HG03442 (cell line): ENCODE results near the gene TMEM87B.
"Not testable (repeated sequence)": the region's sequence is repeated elsewhere in the genome, so short reads cannot be mapped to it uniquely, and the experiment has no call there.

Experiments used
- ATAC-seq: cut with Tn5 transposase; IDR thresholded peaks from one replicate; pipeline ENCODE4 v1.9.1; 2021; ENCODE audit warnings: mild to moderate bottlenecking, moderate library complexity; ENCODE audit not compliant: unreplicated experiment

TMEM87B gene

DNA sequence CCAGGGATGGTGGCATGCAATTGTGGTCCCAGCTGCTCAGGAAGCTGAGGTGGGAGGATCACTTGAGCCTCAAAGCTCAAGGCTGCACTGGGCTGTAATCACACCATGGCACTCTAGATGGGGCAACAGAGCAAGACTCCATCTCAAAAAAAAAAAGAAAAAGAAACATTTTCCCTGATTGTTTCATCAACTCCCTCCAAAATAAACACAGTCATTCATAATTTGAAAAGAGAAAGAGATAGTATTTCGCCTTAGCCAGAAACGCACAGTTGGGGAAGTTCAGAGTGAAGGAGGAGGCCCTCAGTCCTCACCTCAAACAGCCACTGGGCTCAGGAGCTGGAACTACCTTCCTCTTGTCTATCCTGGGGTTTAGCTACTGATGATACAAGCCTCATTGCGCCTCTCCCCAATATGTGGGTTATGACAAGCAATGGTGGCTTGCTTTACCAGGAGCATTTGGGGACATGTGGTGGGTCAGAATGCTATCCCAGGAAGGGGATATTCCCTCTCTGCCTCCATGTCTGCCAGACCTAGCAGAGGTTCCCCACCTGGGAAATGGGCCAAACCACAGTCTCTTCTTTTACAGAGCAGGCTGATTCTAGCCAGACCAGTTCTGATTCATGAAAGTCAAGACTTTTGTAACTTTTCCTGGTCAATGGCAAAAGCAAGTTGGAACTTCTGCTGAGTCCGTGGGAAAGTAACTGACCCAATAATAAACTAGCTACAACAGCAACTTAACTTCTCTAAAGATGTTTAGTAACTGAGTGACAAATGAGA is 22.2 kb upstream of the TMEM87B start:
- no peak for ATAC-seq

DNA sequence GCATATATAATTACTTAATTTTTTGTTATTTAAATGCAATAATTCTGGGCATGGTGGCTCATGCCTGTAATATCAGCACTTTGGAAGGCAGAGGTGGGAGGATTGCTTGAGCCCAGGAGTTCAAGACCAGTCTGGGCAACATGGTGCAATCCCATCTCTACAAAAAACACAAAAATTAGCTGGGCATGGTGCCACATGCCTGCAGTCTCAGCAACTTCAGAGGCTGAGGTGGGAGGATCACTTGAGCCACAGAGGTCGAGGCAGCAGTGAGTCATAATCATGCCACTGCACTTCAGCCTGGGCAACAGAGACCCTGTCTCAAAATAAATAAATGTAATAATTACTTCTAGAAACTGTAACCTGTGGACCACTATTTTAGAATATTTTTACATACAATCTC is 21.5 kb upstream of the TMEM87B start:
- ATAC-seq = no peak

DNA sequence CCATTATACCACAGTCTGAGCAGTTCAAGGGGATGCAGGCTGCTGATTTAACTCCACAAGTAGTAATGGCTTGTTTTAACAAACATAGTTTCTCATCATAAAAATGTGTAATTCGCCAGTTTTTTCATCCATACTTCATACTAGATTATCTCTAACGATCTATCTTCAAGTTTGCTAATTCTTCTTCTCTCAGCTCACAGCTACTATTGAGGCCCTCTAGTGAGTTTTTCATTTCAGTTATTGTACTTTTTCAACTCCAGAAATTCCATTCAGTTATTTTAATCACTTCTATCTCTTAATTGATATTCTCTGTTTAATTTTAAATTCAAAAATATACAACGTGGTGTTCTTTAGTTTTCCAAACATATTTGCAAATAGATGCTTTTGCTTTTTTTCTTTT is 20.1 kb upstream of the TMEM87B start:
- no peak for ATAC-seq

DNA sequence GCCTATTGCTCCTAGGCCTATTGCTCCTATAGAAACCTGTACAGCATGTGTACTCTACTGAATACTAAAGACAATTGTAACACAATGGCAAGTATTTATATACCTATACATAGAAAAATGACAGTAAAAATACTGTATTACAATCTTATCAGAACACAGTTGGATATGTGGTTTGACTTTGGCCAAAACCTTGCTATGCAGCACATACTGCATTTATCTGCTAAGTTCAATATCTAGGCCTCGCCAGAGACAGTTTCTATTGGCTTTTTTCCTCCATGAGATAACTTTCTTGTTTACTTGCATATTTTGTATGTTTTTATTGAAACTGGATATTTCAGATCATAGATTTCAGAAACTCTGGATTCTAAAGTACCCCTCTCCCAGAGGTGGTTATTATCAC is 19.3 kb upstream of the TMEM87B start:
- no peak for ATAC-seq

DNA sequence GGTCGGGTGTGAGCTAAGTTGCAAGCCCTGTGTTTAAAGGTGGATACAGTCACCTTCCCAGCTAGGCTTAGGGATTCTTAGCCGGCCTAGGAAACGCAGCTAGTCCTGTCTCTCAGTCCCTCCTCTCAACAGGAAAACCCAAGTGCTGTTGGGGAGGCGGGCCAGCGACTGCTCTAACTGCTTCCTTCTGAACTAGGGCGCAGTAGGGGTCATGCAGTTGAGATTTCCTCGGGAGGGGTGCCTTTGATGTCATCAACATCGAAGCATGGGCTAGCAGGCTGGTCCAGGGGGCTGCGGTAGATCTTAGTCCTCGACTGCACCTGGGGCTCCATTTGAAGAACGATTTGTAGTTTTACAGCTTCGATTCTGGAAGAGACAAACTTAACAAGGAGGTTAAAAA is 15.5 kb upstream of the TMEM87B start:
- ATAC-seq = not testable (repeated sequence)

DNA sequence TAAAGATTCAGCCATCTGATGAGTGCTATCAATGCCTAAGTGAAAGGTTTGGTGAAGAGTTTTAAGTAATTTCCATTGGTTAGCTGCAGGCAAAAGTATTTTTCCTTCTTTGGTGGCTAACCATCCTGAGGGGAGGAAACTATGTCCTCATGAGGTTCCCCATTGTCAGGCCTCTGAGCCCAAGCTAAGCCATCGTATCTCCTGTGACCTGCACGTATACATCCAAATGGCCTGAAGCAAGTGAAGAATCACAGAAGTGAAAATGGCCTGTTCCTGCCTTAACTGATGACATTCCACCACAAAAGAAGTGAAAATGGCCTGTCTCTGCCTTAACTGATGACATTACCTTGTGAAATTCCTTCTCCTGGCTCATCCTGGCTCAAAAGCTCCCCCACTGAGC is 15.0 kb upstream of the TMEM87B start:
- ATAC-seq = not testable (repeated sequence)

DNA sequence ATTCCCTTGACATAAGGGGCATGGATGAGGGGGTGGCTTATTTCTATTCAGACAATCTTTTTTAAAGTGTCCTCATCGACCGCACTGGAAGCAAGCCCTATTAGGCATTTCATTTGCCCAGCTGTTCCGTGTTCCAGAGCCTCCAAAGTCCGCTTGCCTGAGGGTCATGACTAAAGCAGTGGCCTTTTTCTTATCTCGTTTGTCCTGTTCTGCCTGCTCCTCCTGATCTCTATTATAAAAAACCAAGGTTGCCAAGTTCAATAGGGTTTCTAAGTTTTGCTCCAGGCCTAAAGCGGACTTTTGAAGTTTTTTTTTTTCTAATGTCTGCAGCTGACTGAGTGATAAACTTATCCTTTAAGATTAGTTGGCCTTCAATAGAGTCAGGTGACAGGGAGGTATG is 13.6 kb upstream of the TMEM87B start:
- ATAC-seq = not testable (repeated sequence)

DNA sequence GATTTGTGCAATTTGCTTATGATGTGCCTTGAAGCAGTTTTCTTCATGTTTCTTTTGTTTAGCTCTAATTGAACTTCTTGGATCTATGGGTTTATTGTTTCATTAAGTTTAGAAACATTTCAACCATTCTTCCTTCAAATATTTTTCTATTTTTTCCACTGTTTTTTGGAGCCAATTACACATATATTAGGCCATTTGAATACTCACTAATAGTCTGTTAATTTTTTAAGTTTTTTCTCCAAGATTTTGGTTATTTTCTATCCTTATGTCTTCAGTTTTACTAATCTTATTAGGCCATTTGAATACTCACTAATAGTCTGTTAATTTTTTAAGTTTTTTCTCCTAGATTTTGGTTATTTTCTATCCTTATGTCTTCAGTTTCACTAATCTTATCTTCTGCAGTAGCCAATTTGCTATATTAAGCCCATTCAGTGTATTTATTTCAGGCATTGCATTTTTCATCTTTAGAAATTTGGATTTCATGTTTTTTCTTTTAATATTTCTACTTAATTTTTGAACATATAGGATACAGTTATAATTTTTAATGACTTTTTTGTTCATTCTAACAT is 9.5 kb upstream of the TMEM87B start:
- no peak for ATAC-seq

DNA sequence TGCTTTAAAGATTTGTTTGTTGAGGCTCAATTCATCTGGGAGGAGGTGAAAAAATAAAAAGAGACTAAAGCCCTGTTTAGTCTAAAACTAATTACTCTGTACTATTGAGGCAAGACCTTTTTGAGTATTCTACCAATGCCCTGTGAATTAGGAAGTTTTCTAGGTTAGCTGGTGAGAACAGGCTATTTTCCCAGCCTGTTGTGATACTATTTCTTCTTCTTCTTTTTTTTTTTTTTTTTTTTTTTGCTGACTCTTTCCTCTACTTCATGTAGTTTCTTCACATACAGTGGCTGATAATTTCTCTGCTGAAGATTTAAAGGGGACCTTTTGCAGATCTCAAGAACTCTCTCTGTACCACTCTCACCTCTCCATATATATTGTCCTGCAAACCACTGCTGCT is 8.8 kb upstream of the TMEM87B start:
- no peak for ATAC-seq

DNA sequence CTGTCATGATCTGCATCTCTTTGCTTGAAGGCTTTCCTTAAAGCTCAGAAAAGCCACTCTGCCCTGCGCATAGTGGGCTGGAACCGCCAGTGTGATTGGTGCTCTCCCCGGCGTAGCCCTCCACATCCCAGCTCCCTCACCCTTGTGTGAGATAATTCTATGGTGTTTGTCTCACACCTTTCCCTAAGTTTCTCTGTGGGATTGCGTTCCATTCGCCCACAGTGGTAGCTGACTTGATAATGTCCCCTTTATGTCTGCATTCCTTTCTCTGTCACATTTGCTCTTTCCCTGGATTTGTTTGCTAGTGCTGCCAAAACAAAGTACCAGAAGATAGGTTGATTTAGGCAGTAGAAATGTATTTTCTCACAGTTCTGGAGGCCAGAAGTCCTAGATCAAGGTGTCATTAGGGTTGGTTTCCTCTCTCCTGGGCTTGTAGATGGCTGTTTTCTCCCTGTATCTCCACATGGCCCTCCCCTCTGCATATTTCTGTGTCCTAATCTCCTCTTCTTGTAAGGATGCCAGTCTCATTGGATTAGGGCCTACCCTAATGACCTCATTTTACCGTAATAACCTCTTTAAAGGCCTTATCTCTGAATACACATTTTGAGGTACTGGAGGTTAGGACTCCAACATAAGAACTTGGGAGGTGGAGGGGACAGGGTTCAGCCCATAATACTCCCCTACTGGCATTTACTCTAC is 7.4 kb upstream of the TMEM87B start:
- ATAC-seq = no peak

DNA sequence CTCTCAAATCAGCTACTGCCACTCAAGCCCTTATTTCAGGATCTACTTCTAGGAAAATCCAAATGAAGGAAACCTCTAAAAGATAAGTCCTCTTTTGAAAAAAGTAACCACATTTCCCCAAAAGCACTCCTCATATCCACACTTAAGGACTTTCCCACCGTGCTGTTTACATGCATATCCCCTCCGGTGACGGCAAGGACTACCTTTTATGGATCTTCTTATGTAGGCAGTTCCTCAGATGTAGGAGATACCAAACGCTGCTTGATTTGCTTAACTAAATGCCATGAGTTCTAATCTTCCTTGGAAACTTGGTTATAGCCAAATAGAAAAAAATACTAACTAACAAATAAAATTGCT is 6.9 kb upstream of the TMEM87B start:
- no peak for ATAC-seq

DNA sequence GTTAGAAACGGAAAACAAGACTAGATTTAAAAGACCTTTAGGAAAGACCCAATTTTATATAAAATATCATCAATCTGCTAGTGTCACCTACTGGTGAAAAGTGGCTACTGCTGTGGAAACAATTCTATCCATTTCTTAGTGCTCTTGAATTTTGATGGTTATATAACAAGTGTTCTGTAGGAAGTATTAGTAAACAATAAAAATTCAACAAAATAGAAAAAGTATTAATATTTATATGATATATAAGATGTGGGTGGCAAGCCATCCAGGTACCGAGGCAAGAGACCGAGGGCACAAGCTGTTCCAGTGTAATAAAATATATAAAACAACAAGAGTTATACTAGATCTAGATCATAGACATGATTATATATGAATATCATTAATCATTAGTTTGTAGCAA is 6.2 kb upstream of the TMEM87B start:
- no peak for ATAC-seq

DNA sequence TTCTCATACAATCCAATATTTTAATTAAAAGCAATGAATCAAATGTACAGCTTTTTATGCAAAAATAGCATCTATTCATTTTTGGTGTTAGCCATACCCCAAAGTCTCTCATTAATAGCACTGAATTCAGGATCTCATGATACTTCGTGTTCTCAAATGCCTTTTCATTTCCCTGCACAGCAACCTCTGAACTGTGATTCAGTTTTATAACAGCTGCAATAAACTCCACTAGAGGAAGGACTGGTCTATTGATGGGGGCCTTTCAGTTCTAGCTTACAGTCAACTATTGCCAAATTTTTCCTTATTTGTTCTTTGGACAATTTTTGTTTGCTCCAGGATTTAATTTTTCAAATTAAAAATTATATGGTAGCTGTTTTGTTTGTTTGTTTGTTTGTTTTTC is 4.8 kb upstream of the TMEM87B start:
- ATAC-seq = no peak

DNA sequence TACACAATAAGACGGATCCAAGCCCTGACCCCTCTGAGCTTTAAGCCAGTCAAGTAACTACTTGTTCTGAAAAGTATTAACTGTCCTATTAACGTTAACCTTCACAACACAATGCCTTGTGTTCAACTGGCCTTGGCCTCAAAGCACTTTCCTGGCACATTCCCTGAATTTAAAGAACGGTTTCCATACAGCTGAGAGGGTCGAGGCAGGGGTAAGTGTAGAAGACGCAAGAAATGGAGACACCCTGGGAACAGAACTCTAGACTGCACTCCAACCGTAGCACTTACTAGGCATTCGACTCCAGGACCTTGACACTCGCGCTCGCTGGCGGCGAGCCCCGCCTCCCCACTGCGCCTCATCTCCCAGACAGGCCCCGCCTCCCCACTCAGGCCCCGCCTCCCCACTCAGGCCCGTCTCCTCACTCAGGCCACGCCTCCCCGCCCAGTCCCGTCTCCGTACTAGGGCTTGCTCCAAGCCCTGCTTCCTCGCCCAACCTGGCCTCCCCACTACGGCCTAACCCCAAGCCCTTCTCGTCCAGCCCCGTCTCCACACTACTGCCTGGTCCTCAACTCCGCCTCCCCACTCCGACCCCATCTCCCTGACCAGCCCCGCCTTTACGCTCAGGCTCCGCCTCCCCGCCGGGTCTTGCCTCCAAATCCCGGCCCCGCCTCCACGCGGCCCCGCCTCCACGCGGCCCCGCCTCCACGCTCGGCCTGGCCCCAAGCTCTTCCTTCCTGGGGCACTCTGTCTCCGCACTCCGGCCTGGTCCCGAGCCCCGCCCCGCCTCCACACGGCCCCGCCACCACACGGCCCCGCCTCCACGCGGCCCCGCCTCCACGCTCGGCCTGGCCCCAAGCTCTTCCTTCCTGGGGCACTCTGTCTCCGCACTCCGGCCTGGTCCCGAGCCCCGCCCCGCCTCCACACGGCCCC is 887 bp upstream of the TMEM87B start:
- ATAC-seq = peak; percentile 57

DNA sequence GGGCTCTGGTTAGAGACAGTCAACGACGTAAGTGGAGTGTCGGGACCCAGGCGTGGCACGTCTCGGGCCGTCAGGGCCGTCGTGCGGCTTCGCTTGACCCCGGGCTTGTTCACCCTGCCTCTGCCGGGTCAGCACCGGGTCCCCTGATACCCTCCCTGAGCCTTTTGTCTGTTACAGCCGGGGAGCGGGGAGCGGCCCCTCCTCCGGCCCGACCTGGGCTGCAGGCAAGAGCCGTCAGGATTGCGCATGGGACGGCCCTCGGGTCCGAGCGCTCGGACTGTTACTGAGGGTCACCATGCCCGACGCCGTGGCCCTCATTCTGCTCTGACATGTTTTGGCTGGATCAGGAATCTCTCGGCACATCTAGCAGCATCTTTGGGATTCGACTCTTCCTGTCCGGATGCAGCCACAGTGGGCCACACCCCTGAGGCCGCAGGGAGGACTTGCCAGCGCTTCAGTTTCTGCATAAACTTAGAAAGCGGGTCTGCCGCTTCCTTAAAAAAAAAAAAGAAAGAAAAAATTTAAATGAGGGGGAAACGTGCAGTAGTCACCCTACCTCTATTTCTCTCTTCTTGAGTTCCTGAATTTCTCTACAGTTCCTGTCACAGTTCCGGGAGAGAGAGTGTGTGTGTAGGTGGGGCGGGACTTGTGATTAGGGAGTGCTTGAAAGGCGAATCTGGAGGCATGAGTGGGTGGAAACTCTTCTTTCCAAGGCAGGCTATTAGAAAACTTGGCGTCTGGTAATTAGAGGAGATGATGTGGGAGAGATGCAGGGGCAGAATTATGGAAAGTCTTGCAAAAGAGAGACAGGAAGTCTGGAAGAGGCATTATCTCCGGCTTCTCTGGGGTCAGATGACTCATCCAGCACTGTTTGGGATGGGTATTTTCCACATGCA is 909 bp downstream of the TMEM87B start:
- ATAC-seq = no peak

DNA sequence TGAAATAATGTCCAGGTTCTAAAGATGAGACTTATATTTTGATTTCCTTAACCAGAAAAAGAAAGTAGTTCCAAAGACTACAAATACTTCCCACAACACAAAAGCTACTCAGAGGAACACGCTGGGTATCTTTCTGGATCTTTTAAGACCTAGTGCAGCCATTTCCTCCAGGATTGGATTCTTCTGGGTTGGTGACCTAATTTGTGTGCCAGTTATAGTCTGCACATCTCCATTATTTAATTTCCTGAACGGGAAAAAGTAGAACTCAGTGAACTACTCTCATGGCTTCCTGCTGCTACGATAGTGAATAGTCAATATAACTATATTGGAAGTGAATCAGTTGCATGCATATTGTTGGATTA is 1.5 kb downstream of the TMEM87B start:
- ATAC-seq = no peak

DNA sequence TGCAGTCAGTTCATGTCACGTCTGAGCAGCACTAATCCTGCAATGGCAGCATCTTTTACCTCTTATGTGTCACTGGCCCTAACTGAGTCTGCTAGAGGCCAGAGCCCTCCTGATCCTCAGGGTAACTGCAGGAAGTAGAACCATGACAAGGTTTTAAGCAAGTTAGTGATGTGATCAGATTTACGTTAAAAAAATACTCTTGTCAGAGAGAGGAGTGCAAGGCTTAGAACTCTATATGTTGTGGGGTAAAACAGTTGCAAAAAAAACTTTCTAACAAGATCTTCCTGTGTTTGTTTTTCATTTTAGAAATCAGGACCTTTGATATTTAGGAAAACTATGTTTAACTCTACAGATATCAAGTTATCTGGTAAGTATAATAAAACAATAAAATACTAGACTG is 4.6 kb downstream of the TMEM87B start:
- ATAC-seq = no peak

DNA sequence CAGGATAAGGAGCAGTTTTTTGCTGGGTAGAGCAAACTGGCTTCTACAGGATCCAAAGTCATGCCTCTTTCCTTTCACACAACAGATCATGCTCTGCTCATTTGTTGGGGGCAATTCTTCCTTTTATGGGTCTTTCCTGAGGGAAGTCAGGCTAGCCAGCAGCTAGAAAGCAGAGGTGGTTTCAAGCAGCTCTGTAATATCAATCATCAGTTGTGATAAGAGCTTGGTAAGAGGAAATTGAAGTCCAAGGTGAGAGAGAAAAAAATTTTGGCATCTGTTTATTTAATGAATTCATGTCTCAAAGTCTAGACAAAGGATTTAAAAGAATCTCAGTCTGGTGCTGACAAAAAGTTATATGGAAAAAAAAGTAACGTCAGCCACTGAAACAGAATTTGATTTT is 6.2 kb downstream of the TMEM87B start:
- no peak for ATAC-seq

DNA sequence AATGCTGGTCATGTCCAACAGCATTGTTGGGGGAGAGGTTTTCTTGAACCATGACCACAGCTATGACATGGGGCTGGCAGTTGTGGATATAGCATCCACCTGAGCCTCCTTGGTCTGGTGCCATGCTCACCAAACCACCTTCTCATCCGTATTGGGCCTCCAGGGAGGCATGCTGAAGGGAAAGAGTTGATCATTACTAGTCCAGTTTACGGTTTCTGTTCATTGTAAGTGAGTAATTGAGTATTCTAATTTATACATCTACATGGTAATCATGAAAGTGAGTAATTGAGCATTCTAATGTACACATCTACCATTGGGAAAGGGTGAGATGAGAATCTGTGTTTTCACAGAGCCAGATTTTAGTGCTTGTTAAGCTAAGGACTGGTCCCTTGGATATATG is 6.8 kb downstream of the TMEM87B start:
- no peak for ATAC-seq

DNA sequence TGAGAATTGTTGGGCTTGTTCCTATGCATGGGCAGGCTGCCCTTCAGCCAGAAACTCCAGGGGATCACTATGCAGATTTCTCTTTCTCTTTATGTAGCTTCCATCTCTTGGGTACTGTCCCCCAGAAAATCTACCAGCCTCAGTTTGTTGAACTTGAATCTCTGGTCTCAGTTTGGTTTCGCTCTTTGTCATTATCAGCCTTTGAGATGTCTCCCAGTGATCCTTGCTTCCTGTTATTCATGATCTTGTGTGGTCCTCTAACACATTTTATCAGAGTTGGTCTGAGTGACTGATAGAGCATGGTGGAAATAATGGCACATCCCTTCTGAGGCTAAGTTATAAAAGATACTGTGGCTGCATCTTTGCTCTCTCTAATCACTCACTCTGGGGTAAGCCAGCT is 7.8 kb downstream of the TMEM87B start:
- no peak for ATAC-seq
